GM12878 (cell line): ENCODE data around the gene FDPS. TPM values are rescaled to one million over a fixed set of nuclear protein-coding genes. Genes with fewer than 3 reads are reported as not detected.

Source experiments
- CHD2 ChIP-seq: IDR thresholded peaks from 2 replicates; pipeline ENCODE4 v1.6.1; 2011; ENCODE audit warnings: low read depth, low read length, improper control_type of control experiment, borderline replicate concordance
- HCFC1 ChIP-seq: fragments of 150-350 bp; IDR thresholded peaks from 2 replicates; pipeline ENCODE4 v1.6.1; 2014; ENCODE audit warnings: low read length
- HSF1 ChIP-seq: fragments of 150-350 bp; IDR thresholded peaks from 2 replicates; pipeline ENCODE4 v1.6.1; 2014; ENCODE audit warnings: mild to moderate bottlenecking, low read depth, low read length
- KLF5 ChIP-seq: fragments of 450-650 bp; IDR thresholded peaks from 2 replicates; pipeline ENCODE4 v1.6.1; 2014; ENCODE audit warnings: mild to moderate bottlenecking; ENCODE audit not compliant: partially characterized antibody
- LARP7 ChIP-seq: fragments of 450-650 bp; IDR thresholded peaks from 2 replicates; pipeline ENCODE4 v1.6.1; 2017; ENCODE audit warnings: mild to moderate bottlenecking
- MLLT1 ChIP-seq: fragments of 450-650 bp; IDR thresholded peaks from 2 replicates; pipeline ENCODE4 v1.6.1; 2016; ENCODE audit warnings: mild to moderate bottlenecking
- NFXL1 ChIP-seq: fragments of 450-650 bp; IDR thresholded peaks from 2 replicates; pipeline ENCODE4 v1.6.1; 2017; ENCODE audit warnings: antibody characterized with exemption, mild to moderate bottlenecking, borderline replicate concordance
- NR2C1 ChIP-seq: fragments of 450-650 bp; IDR thresholded peaks from 2 replicates; pipeline ENCODE4 v1.6.1; 2017; ENCODE audit warnings: antibody characterized with exemption, mild to moderate bottlenecking, moderate library complexity
- POLR2A ChIP-seq: IDR thresholded peaks from 2 replicates; pipeline ENCODE4 v1.6.1; 2011; ENCODE audit warnings: low read depth, mild to moderate bottlenecking, low read length
- POU2F2 ChIP-seq: IDR thresholded peaks from 3 replicates; pipeline ENCODE4 v1.6.1; 2011; ENCODE audit warnings: low read depth, mild to moderate bottlenecking, low read length, borderline replicate concordance
- RBBP5 ChIP-seq: fragments of 200-600 bp; sonication (generic); conservative IDR thresholded peaks from 2 replicates; pipeline ENCODE4 v1.6.1; 2016
- RCOR1 ChIP-seq: conservative IDR thresholded peaks from 2 replicates; pipeline ENCODE4 v1.6.1; 2012; ENCODE audit warnings: low read depth, low read length, improper control_type of control experiment
- SMAD1 ChIP-seq: fragments of 450-650 bp; IDR thresholded peaks from 2 replicates; pipeline ENCODE4 v1.6.1; 2018; ENCODE audit warnings: mild to moderate bottlenecking, low read depth; ENCODE audit not compliant: partially characterized antibody
- SREBF1 ChIP-seq: IDR thresholded peaks from 2 replicates; pipeline ENCODE4 v1.6.1; 2012; ENCODE audit warnings: mild to moderate bottlenecking, low read length
- SRF ChIP-seq, 2 experiments: IDR thresholded peaks; 2 replicates each; pipeline ENCODE4 v1.6.1; 2011; ENCODE audit warnings: low read depth in 2 of 2, low read length in 2 of 2, mild to moderate bottlenecking in 1 of 2, moderate library complexity in 1 of 2
- ZNF687 ChIP-seq: fragments of 450-650 bp; IDR thresholded peaks from 2 replicates; pipeline ENCODE4 v1.6.1; 2017; ENCODE audit warnings: mild to moderate bottlenecking, moderate library complexity
- polyA plus RNA-seq, 11 experiments: library from polyadenylated mRNA; depleted of rRNA in 4 of 11; unstranded in 6 of 11; stranded (reverse) in 5 of 11; fragments of >200 nt; fragmentation: Nextera tagmentation in 4 of 11; fragmentation: Illumina TruSeq in 1 of 11; extraction: Ambion mirVana in 4 of 11; extraction: Trizol in 1 of 11; gene quantifications; 1 replicate in 1 of 11; 2 replicates in 10 of 11; pipeline versions ENCODE4 v1.2.1 to v1.2.3, GENCODE V29; 2011 to 2016; ENCODE audit warnings: inconsistent platforms in 2 of 11, missing spikeins in 2 of 11, low read depth in 1 of 11
- total RNA-seq, 4 experiments: library from RNA; depleted of rRNA in 3 of 4; stranded (reverse); fragments of >200 nt in 3 of 4; fragmentation: Illumina TruSeq in 1 of 4; extraction: Trizol in 1 of 4; gene quantifications; 2 replicates each; pipeline versions ENCODE4 v1.2.1 to v1.2.3, GENCODE V29; 2013 to 2021
- TF ChIP-seq, protein P1 (sequence below): fragments of 450-650 bp; IDR thresholded peaks from 2 replicates; pipeline ENCODE4 v1.6.1; 2017; ENCODE audit warnings: low read depth, mild to moderate bottlenecking, moderate library complexity

Gene FDPS
- total and polyA plus RNA-seq, 10 of the 15 experiments (the other 5 are each of a cell fraction or from before 2014, with no cell fraction given) = 405 to 1,156 (median 487) TPM

GRCh38 chr1:155308493-155309422 lies at the start of gene FDPS (continued):
- TF ChIP-seq ZNF687 (no peak), NFXL1 (no peak), HSF1 (no peak), HCFC1 (peak; percentile 94), LARP7 (peak; percentile 23; the same call in 1 of the 2 replicates), KLF5 (no peak), RCOR1 (0 out of 2 replicates have a peak, but pooled peaks have one; percentile 32), SREBF1 (peak; percentile 69; the same call in 1 of the 2 replicates), POU2F2 (peak; percentile 44; the same call in 1 of the 3 replicates), NR2C1 (peak; percentile 89), SRF (IDR thresholded peaks at IDR 0.05; ENCODE audit: low read depth in 2 of 2, low read length in 2 of 2) (no peak), POLR2A (peak; percentile 84), CHD2 (peak; percentile 98), SMAD1 (peak; percentile 42), RBBP5 (no peak), MLLT1 (peak; percentile 18; the same call in 1 of the 2 replicates)
- TF ChIP-seq, protein P1, sequence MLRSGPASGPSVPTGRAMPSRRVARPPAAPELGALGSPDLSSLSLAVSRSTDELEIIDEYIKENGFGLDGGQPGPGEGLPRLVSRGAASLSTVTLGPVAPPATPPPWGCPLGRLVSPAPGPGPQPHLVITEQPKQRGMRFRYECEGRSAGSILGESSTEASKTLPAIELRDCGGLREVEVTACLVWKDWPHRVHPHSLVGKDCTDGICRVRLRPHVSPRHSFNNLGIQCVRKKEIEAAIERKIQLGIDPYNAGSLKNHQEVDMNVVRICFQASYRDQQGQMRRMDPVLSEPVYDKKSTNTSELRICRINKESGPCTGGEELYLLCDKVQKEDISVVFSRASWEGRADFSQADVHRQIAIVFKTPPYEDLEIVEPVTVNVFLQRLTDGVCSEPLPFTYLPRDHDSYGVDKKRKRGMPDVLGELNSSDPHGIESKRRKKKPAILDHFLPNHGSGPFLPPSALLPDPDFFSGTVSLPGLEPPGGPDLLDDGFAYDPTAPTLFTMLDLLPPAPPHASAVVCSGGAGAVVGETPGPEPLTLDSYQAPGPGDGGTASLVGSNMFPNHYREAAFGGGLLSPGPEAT = peak; percentile 20; the same call in 1 of the 2 replicates
